ENCODE results near the gene C4orf50.

The C4orf50 gene

GRCh38 chr4:5992828-5993321 lies 25.4 kb downstream of the C4orf50 start:
- DNase-seq (ENCODE audit: low spot score): no peak

DNA sequence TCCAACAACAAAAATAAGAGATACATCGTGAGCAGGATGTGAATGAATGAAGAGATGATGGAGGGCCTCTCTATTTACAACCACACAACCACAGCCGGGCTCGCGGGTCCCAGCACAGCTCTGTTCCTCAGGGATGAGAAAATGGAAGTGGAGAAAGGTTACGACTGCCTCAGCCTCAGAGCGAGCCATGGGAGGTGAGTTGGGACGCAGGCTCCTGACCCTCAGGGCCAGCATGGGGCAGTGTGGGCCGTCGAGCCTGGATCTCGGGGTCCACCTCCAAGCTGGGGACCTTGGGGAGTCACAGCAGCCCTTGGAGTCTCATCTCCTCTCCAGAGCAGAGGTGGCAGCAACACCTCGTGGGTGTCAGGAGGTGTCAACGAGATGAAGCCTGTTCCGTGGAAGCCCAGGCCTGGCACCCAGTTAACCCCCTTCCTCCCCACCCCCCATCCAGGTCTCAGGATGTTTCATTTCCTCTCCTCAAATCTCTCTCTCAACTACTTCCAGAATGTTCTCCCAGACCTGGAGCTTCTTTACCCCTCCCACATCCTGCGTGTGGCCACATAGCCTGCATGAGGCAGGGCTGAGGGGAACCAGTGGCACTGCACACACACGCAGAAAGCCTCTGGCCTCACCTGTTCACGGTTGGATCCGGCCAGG lies 25.9 kb downstream of the C4orf50 start:
- DNase-seq (ENCODE audit: low spot score): no peak

DNA sequence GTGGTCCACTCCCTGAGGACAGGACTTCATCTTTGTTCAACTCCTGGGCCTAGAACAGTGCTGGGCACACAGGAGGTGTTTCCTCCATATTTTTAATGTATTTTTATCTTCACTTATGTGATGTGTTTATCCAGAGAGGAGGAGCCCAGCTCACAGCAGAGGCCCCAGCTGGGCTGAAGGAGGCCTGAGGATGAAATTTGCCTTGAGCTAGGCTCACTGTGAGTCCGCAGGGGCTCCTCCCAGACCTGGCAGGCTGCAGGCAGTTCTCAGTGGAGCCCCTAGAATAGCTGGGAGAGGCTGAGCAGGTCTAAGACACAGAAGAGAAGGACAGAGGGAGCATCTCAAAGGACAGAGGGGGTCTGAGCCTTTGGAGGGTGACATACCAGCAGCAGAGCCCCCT lies 26.8 kb downstream of the C4orf50 start:
- DNase-seq (ENCODE audit: low spot score): no peak

DNA sequence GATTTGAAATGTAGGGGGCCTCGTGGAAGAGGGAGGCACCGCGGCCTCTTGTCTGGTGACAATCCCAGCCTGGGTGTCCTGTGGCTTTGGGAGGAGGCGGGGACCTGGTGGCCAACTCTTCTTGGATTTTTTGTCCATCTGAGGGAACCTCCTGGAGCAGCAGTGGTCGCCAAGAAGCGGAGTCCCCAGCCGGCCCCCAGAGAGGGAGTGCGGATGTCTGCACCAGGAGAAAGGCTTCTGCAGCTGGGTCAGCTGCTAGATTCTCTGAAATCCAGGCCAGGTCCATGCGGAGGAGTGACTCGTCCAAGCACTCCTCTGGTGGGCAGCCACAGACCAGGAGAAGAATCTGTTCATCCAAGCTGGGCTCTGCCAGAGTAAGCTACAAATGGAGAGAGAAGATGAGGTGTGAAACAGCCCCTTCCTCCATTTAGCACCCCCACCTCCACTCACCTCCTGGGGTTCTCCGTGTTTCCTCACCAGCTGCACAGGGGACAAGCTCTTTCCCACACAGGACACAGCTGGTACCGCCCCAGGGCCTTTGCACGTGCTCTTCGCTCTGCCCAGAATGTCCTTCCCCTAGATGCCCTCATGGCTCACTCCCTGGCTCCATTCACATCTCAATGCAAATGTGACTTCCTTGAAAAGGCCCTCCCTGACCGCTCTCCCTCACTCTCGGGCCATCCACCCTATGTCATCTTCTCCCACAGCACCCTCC lies 27.6 kb downstream of the C4orf50 start:
- DNase-seq (ENCODE audit: low spot score): no peak

GRCh38 chr4:5989236-5990225 lies 28.7 kb downstream of the C4orf50 start:
- DNase-seq (ENCODE audit: low spot score): no peak

GRCh38 chr4:5988086-5988845 lies 30.0 kb downstream of the C4orf50 start:
- DNase-seq (ENCODE audit: low spot score): no peak

DNA sequence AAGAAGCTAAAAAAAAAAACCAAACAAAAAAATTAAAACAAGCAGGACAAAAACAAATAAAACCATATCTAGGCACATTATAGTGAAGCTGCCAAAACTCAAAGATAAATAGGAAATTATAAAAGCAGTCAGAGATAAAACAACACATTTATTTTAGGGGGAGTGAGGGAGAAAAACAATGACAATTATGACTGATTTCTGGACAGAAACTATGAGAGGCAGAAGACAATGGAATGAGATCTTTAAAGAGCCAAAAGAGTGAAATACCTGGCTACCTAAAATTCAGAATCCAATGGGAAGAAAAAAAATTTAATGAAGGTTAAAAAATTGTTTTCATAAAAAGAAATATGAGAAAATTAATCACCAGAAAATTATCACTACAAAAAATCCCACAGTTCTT lies 33.4 kb downstream of the C4orf50 start:
- DNase-seq (ENCODE audit: low spot score): no peak

DNA sequence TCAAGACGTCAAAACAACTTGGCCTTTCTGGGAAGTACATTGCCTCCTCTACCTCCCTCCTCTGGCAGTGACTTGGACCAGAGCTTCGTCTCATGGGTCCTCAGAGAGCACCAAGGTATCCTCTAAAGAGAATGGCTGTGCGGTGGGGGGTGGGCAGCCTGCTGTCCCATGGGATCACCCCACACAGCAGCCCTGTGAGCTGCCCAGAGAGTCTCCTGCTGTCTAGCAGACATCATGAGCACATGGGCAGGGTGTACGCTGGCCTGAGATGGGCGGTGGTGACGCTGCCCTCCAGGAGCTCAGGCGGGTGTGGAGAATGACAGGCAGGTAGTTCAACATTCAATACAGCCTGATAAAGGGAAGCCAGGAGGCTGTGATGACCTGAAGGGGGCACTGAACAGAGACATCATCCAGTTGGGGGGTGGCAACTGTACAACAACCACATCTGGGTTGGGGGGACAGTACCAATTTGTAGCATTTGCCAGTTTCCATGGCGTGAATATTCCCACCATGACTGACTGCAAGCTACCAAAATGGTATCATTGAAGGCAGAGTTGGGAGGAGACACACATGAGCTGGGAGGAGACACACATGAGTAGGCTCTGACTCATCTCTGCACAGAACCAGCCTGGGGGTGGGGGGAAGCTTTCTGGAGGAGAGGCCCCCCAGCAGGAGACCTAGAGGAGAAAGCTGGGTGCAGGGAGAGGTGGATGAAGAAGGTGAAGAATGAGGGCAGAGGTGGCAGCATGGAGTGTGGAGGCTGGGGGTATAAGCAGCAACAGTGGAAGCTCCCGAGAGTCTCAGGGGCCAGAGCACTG lies 35.9 kb downstream of the C4orf50 start:
- no peak for DNase-seq (ENCODE audit: low spot score)

- no peak for DNase-seq (ENCODE audit: low spot score)
Measured at GRCh38 chr4:5980436-5981155, 37.6 kb downstream of the C4orf50 start.

DNA sequence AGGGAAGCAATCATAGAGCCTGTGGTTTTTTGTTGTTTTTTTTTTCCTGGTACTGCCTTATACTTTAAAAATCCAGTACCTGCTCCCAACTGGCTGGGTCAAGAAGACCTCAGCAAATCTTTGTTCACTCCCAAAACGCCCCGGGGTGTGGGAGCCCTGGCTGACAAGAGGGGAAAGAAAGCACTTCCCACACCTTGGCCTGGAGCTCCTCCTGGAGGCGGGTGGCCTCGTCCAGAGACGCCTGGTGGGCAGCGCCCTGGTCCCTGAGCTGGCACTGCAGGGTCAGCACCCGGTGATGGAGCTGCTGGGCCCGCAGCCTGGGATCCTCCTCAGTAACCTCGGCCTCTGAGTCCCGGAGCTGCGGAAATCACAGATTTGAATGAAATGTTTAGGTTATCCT lies 38.2 kb downstream of the C4orf50 start:
- no peak for DNase-seq (ENCODE audit: low spot score)

- DNase-seq (ENCODE audit: low spot score): no peak
Measured at GRCh38 chr4:5976921-5977320, 41.3 kb downstream of the C4orf50 start.

GRCh38 chr4:5976431-5976830 lies 41.8 kb downstream of the C4orf50 start:
- DNase-seq (ENCODE audit: low spot score): no peak

GRCh38 chr4:5974321-5974720 lies 43.9 kb downstream of the C4orf50 start:
- no peak for DNase-seq (ENCODE audit: low spot score)

- no peak for DNase-seq (ENCODE audit: low spot score)
Measured at GRCh38 chr4:5973486-5974220, 44.6 kb downstream of the C4orf50 start.

GRCh38 chr4:5973033-5973432 lies 45.2 kb downstream of the C4orf50 start:
- DNase-seq (ENCODE audit: low spot score): no peak

- no peak for DNase-seq (ENCODE audit: low spot score)
Measured at GRCh38 chr4:5972571-5972970, 45.7 kb downstream of the C4orf50 start.

DNA sequence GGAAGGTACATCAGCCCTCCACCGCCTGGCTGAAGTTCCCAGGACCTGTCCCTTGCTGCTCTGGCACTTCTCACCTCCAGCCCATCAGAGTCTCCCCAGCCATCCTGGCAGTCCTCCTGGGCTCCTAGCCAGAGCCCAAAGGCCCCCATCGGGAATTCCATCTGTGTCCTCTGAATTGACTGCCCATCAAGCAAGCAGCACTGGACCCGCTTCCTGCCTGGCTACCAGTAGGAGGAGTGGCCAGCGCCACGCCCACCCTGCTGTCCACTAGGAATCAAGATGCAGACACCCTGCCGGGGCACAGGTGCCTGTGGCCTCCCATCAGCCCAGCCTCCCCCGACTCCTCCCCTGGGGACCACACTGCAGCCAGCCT lies 47.2 kb downstream of the C4orf50 start:
- DNase-seq (ENCODE audit: low spot score): no peak

DNA sequence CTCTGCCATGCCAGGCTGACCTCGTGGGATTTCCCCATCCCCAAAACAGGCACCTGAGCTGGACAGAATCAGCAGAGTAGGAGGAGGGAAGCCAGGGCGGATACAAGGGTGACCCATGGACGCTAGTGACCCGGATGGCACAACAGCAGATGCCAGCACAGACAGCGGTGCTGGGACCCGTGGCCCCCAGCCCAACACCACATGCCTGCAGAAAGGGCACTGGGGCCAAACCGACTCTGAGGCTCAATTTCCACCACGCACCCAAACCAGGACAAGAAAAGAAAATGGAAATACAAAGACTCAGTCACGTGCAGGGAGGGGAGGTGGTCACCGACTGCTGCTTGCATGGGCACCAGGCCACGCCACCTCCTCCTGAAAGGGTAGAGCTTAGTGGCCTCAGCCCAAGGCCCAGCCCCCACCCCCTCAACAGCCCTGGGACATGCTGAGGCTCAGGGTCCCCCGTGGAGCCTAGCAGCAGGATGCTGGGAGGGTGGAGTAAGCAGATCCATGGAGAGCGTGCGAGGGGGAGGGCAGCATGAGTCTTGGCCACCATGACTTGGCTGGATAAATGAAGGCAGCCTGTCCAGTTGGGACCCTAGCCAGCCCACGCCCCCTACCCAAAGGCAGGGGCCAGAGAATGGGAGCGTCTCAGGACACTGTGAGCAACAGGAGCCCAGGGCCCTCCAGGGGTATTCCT lies 47.7 kb downstream of the C4orf50 start:
- DNase-seq (ENCODE audit: low spot score): no peak

DNA sequence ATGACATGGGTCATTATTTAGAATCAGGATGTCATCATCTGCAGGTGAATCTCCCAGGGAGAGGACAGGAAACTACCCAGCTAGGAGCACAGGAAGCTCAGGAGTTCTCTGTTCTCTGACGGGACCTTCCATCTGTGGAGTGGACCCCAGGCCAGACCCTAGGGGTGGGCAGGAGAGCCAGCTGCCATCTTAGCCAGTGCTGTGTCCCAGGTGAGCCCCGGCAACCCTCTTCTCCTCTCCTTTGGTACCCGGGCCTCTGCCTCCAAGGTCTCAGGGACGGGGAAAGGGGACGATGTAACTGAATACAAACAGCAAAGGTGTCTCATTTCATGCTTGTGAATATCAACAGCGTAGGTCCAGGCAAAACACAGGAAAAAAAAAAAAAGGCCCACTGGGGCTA lies 48.5 kb downstream of the C4orf50 start:
- no peak for DNase-seq (ENCODE audit: low spot score)

Measured in pons (tissue), 1 donor.